Endothelial cell of umbilical vein (primary cell): Measurements from ENCODE around the gene CENPP. TPM values are rescaled to one million over a fixed set of nuclear protein-coding genes. Genes with fewer than 3 reads are reported as not detected.

ENCODE experiments used
- BruUV-seq: library from RNA; stranded (reverse); fragments of 400-500 nt; replicated peaks from 2 replicates; lab custom pipeline; 2021; lab: Mats Ljungman, UMichigan
- CTCF ChIA-PET: fragments of 300-600, 350-600 bp; sonication (Branson Sonifier 250); formaldehyde crosslinking; loops from one replicate; lab custom pipeline; 2021; ENCODE audit warnings: antibody characterized with exemption, inconsistent platforms; lab: Charles Lee
- POLR2A ChIA-PET: fragments of 300-600, 350-600 bp; sonication (Branson Sonifier 250); formaldehyde crosslinking; loops from one replicate; lab custom pipeline; 2021; ENCODE audit warnings: antibody characterized with exemption, inconsistent platforms; lab: Charles Lee
- DNase-seq: peaks from one replicate; pipeline ENCODE4 v3.0.0-alpha.2; 2011; ENCODE audit warnings: low read depth, low spot score
- FAIRE-seq: peaks from 2 replicates; lab custom pipeline; 2011; peaks lifted over from hg19 to GRCh38; lab: Jason Lieb, UNC
- H2AFZ ChIP-seq: 2 replicates; pipeline ENCODE4 v1.6.0; 2012; ENCODE audit warnings: low read depth, low read length, control low read depth, inconsistent platforms
- H3K27ac ChIP-seq: 2 replicates; pipeline ENCODE4 v1.5.1; 2011; ENCODE audit warnings: low read depth, mild to moderate bottlenecking, control low read depth, low read length, moderate library complexity; ENCODE audit not compliant: insufficient read depth
- H3K27me3 ChIP-seq, 2 experiments: 2 replicates each; pipeline versions ENCODE4 v1.6.0 to v1.6.1; 2011; ENCODE audit warnings: low read length in 2 of 2, mixed read lengths in 1 of 2; ENCODE audit not compliant: control insufficient read depth in 2 of 2, insufficient read depth in 2 of 2
- H3K36me3 ChIP-seq, 2 experiments: 2 replicates in 1 of 2; 3 replicates in 1 of 2; pipeline ENCODE4 v1.5.1; 2011; ENCODE audit warnings: low read length in 2 of 2, mild to moderate bottlenecking in 1 of 2, moderate library complexity in 1 of 2; ENCODE audit not compliant: control insufficient read depth in 2 of 2, insufficient read depth in 2 of 2; ENCODE audit errors: extremely low read depth in 1 of 2
- H3K4me1 ChIP-seq: 3 replicates; pipeline ENCODE4 v1.5.1; 2011; ENCODE audit warnings: mild to moderate bottlenecking, low read length; ENCODE audit not compliant: control insufficient read depth, insufficient read depth; ENCODE audit errors: extremely low read depth
- H3K4me2 ChIP-seq: 2 replicates; pipeline ENCODE4 v1.6.1; 2011; ENCODE audit warnings: low read length, control low read depth, mixed read lengths; ENCODE audit not compliant: insufficient read depth
- H3K4me3 ChIP-seq, 3 experiments: fragments of 200-600 bp in 1 of 3; sonication (generic), shearing (Covaris generic) in 1 of 3; replicated peaks in 1 of 3; 2 replicates each; pipeline ENCODE4 v1.5.1; 2011 to 2016; ENCODE audit warnings: control low read depth in 3 of 3, low read length in 3 of 3, mild to moderate bottlenecking in 2 of 3, inconsistent platforms in 1 of 3, low read depth in 1 of 3, moderate library complexity in 1 of 3; ENCODE audit not compliant: insufficient read depth in 1 of 3
- H3K79me2 ChIP-seq: 2 replicates; pipeline ENCODE4 v1.6.0; 2012; ENCODE audit warnings: low read length, inconsistent platforms; ENCODE audit not compliant: control insufficient read depth, insufficient read depth
- H3K9ac ChIP-seq: replicated peaks from 2 replicates; pipeline ENCODE3; 2011; ENCODE audit warnings: low read length, control low read depth; ENCODE audit not compliant: insufficient read depth; ENCODE audit errors: extremely low read depth
- H3K9me1 ChIP-seq: replicated peaks from 3 replicates; pipeline ENCODE4 v1.6.0; 2011; ENCODE audit warnings: mild to moderate bottlenecking, low read length; ENCODE audit not compliant: control insufficient read depth, insufficient read depth; ENCODE audit errors: extremely low read depth
- H3K9me3 ChIP-seq: replicated peaks from 2 replicates; pipeline ENCODE4 v1.5.1; 2012; ENCODE audit warnings: low read length, inconsistent platforms; ENCODE audit not compliant: control insufficient read depth, insufficient read depth
- H4K20me1 ChIP-seq: replicated peaks from 2 replicates; pipeline ENCODE3; 2011; ENCODE audit warnings: mild to moderate bottlenecking, low read length; ENCODE audit not compliant: control insufficient read depth, insufficient read depth; ENCODE audit errors: extremely low read depth
- EZH2 ChIP-seq: IDR thresholded peaks from 2 replicates; pipeline ENCODE4 v1.6.1; 2012; ENCODE audit warnings: borderline replicate concordance, low read depth, mild to moderate bottlenecking, moderate library complexity, low read length, inconsistent platforms; ENCODE audit not compliant: severe bottlenecking
- FOS ChIP-seq: IDR thresholded peaks from 2 replicates; pipeline ENCODE4 v1.6.1; 2011; ENCODE audit warnings: mild to moderate bottlenecking, low read length, moderate library complexity, borderline replicate concordance; ENCODE audit not compliant: insufficient read depth
- GATA2 ChIP-seq: IDR thresholded peaks from 2 replicates; pipeline ENCODE4 v1.7.0; 2011; ENCODE audit warnings: low read depth, mild to moderate bottlenecking, moderate library complexity, mixed read lengths, low read length; ENCODE audit not compliant: insufficient read length, insufficient read depth
- JUN ChIP-seq: IDR thresholded peaks from 2 replicates; pipeline ENCODE4 v1.6.1; 2011; ENCODE audit warnings: borderline replicate concordance, low read depth; ENCODE audit not compliant: insufficient read length, insufficient read depth
- MAX ChIP-seq: IDR thresholded peaks from 2 replicates; pipeline ENCODE4 v1.6.1; 2011; ENCODE audit not compliant: insufficient read depth, insufficient read length
- MYC ChIP-seq: IDR thresholded peaks from one replicate; pipeline ENCODE4 v1.6.1; 2011; ENCODE audit warnings: mild to moderate bottlenecking, low read depth, low read length
- POLR2A ChIP-seq: IDR thresholded peaks from 2 replicates; pipeline ENCODE4 v1.6.1; 2012; ENCODE audit warnings: low read depth, mild to moderate bottlenecking, control low read depth, low read length
- POLR2AphosphoS5 ChIP-seq: IDR thresholded peaks from 2 replicates; pipeline ENCODE4 v1.6.1; 2012; ENCODE audit warnings: low read depth, mild to moderate bottlenecking, control low read depth, low read length, moderate library complexity; ENCODE audit not compliant: insufficient read depth
- dilution Hi-C: fragments of 300-500 bp; cut with MboI; formaldehyde crosslinking; loops from one replicate; pipeline ENCODE4 v1.15.0; 2019; ENCODE audit warnings: low sequenced_read_pairs; ENCODE audit not compliant: extremely low pct_ligation_motif_present
- intact Hi-C: fragments of 100-400 bp; cut with micrococcal nuclease; formaldehyde crosslinking; loops from one replicate; pipeline ENCODE4 v1.10.0; 2022
- polyA plus RNA-seq, 4 experiments: library from polyadenylated mRNA; depleted of rRNA in 3 of 4; stranded (reverse) in 3 of 4; unstranded in 1 of 4; fragments of >200 nt; gene quantifications; 2 replicates each; pipeline versions ENCODE4 v1.2.1 to v1.2.3, GENCODE V29; 2011 to 2012; ENCODE audit warnings: missing spikeins in 1 of 4
- total RNA-seq: library from RNA; stranded (reverse); gene quantifications from 2 replicates; pipeline ENCODE4 v1.2.3, GENCODE V29; 2021
- TF ChIP-seq, protein P1 (sequence below), 2 donors: IDR thresholded peaks; 1 replicate in 1 of 2; 2 replicates in 1 of 2; pipeline ENCODE4 v1.5.1; 2011; ENCODE audit warnings: low read length in 2 of 2, mild to moderate bottlenecking in 2 of 2, moderate library complexity in 2 of 2, control low read depth in 1 of 2, inconsistent platforms in 1 of 2, low read depth in 1 of 2; ENCODE audit not compliant: insufficient read depth in 1 of 2; ENCODE audit errors: extremely low read depth in 1 of 2

CENPP gene
- total and polyA plus RNA-seq, 2 donors (not counting 3 experiments of a cell fraction or from before 2014, with no cell fraction given): 1.2 to 12.0 TPM

GRCh38 chr9:92439921-92440750, 114.4 kb downstream of the CENPP start:
- Histone ChIP-seq H3K4me3 (no peak overlapping the region), H3K79me2 (no peaks in the 10 kb centered on the region), H3K36me3 (no peaks in the 10 kb centered on the region), H3K4me2 (no peak overlapping the region), H4K20me1 (no peaks in the 10 kb centered on the region), H3K27ac (no peak overlapping the region), H3K27me3 (no peaks in the 10 kb centered on the region), H3K4me1 (no peaks in the 10 kb centered on the region), H2AFZ (no peak overlapping the region), H3K9me1 (no peaks in the 10 kb centered on the region), H3K9ac (no peak overlapping the region), H3K9me3 (no peaks in the 10 kb centered on the region)
- TF ChIP-seq GATA2: no peak
- no peak for TF ChIP-seq JUN
- TF ChIP-seq, protein P1, sequence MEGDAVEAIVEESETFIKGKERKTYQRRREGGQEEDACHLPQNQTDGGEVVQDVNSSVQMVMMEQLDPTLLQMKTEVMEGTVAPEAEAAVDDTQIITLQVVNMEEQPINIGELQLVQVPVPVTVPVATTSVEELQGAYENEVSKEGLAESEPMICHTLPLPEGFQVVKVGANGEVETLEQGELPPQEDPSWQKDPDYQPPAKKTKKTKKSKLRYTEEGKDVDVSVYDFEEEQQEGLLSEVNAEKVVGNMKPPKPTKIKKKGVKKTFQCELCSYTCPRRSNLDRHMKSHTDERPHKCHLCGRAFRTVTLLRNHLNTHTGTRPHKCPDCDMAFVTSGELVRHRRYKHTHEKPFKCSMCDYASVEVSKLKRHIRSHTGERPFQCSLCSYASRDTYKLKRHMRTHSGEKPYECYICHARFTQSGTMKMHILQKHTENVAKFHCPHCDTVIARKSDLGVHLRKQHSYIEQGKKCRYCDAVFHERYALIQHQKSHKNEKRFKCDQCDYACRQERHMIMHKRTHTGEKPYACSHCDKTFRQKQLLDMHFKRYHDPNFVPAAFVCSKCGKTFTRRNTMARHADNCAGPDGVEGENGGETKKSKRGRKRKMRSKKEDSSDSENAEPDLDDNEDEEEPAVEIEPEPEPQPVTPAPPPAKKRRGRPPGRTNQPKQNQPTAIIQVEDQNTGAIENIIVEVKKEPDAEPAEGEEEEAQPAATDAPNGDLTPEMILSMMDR (IDR thresholded peaks at IDR 0.05; ENCODE audit: extremely low read depth in 1 of 2, insufficient read depth in 1 of 2, low read depth in 1 of 2, low read length in 2 of 2): no peak
- no peak for TF ChIP-seq FOS
- no peak for TF ChIP-seq POLR2A
- no peak for TF ChIP-seq MAX
- TF ChIP-seq MYC: no peak
- no peak for TF ChIP-seq EZH2
- no peak for TF ChIP-seq POLR2AphosphoS5
- BruUV-seq: no TSS peak
- ChIA-PET CTCF (interaction anchor here (0.9 to 2.5 kb wide), 8 partner anchors 30 to 301 kb away, joined by 3 to 37 read pairs (median 4); partner anchors contain the start of genes CENPP and NOL8), POLR2A (no interaction called here)
- DNase-seq (peak; percentile 1), FAIRE-seq (no peak)
- intact Hi-C loops: loop anchor here (2.0 to 10.0 kb wide), 4 partner anchors 45 to 301 kb away; partner anchors contain the start of genes ASPN, CENPP and NOL8
- dilution Hi-C loops: no loop called here
